IMR-90 (cell line): ENCODE results near the gene TSG101. TPM values are rescaled to one million over a fixed set of nuclear protein-coding genes. Genes with fewer than 3 reads are reported as not detected.

Experiments used
- ATAC-seq: fragments of 200-7000 bp; cut with Tn5 transposase; 2 replicates; pipeline ENCODE4 v1.9.1; 2020; ENCODE audit warnings: low read depth, mild to moderate bottlenecking, moderate library complexity
- BruUV-seq: library from RNA; stranded (reverse); fragments of 400-500 nt; replicated peaks from 2 replicates; lab custom pipeline; 2021; lab: Mats Ljungman, UMichigan
- CTCF ChIA-PET: fragments of 300-600 bp; formaldehyde crosslinking; extraction: SDS; loops from one replicate; lab custom pipeline; 2021; ENCODE audit warnings: antibody characterized with exemption; lab: Yijun Ruan, JAX
- POLR2A ChIA-PET: fragments of 300-600 bp; sonication (Branson Sonifier 250); formaldehyde crosslinking; loops from one replicate; lab custom pipeline; 2022; ENCODE audit warnings: antibody characterized with exemption; ENCODE audit not compliant: unreplicated experiment; lab: Charles Lee
- DNase-seq: peaks from one replicate; pipeline ENCODE4 v3.0.0; 2013
- H2AFZ ChIP-seq: replicated peaks from 2 replicates; pipeline ENCODE3; 2013; ENCODE audit warnings: low read length, mild to moderate bottlenecking; ENCODE audit not compliant: poor library complexity
- H2AK5ac ChIP-seq: 2 replicates; pipeline ENCODE4 v1.6.1; 2013; ENCODE audit warnings: low read depth, low read length, inconsistent platforms
- H2AK9ac ChIP-seq: replicated peaks from 2 replicates; pipeline ENCODE3; 2013; ENCODE audit warnings: mild to moderate bottlenecking, low read depth, low read length, moderate library complexity; ENCODE audit not compliant: poor library complexity
- H2BK120ac ChIP-seq: 2 replicates; pipeline ENCODE4 v1.6.1; 2013; ENCODE audit warnings: low read depth, low read length, inconsistent platforms
- H2BK15ac ChIP-seq: 3 replicates; pipeline ENCODE4 v1.6.1; 2013; ENCODE audit warnings: low read depth, low read length, inconsistent platforms
- H2BK20ac ChIP-seq: 2 replicates; pipeline ENCODE4 v1.6.1; 2013; ENCODE audit warnings: low read depth, mild to moderate bottlenecking, inconsistent platforms, low read length, moderate library complexity
- H2BK5ac ChIP-seq: 2 replicates; pipeline ENCODE4 v1.6.1; 2013; ENCODE audit warnings: mild to moderate bottlenecking, low read depth, low read length, inconsistent platforms; ENCODE audit not compliant: poor library complexity, severe bottlenecking
- H3K14ac ChIP-seq: replicated peaks from 2 replicates; pipeline ENCODE4 v1.6.1; 2013; ENCODE audit warnings: low read depth, low read length, inconsistent platforms
- H3K18ac ChIP-seq: 2 replicates; pipeline ENCODE4 v1.6.1; 2013; ENCODE audit warnings: low read depth, low read length, control low read depth
- H3K23ac ChIP-seq: 2 replicates; pipeline ENCODE4 v1.6.1; 2013; ENCODE audit warnings: low read depth, low read length, inconsistent platforms
- H3K27ac ChIP-seq: 2 replicates; pipeline ENCODE4 v1.5.1; 2013; ENCODE audit warnings: mild to moderate bottlenecking, control low read depth, low read length; ENCODE audit not compliant: insufficient read depth
- H3K27me3 ChIP-seq: 2 replicates; pipeline ENCODE4 v1.6.1; 2013; ENCODE audit warnings: low read length; ENCODE audit not compliant: control insufficient read depth, insufficient read depth
- H3K36me3 ChIP-seq: 2 replicates; pipeline ENCODE4 v1.6.1; 2013; ENCODE audit warnings: low read length, mixed read lengths; ENCODE audit not compliant: control insufficient read depth, insufficient read depth
- H3K4ac ChIP-seq: 2 replicates; pipeline ENCODE4 v1.6.1; 2013; ENCODE audit warnings: low read depth, low read length, inconsistent platforms
- H3K4me1 ChIP-seq: 2 replicates; pipeline ENCODE4 v1.6.1; 2013; ENCODE audit warnings: low read length, mixed read lengths; ENCODE audit not compliant: control insufficient read depth, insufficient read depth
- H3K4me2 ChIP-seq: 2 replicates; pipeline ENCODE4 v1.6.1; 2013; ENCODE audit warnings: low read depth, mild to moderate bottlenecking, control low read depth, low read length, moderate library complexity
- H3K4me3 ChIP-seq: 2 replicates; pipeline ENCODE4 v1.5.1; 2013; ENCODE audit warnings: low read depth, mild to moderate bottlenecking, control low read depth, low read length, moderate library complexity; ENCODE audit not compliant: insufficient read depth
- H3K56ac ChIP-seq: 2 replicates; pipeline ENCODE4 v1.6.1; 2013; ENCODE audit warnings: low read length, inconsistent platforms; ENCODE audit not compliant: insufficient read depth; ENCODE audit errors: extremely low read depth
- H3K79me1 ChIP-seq, 2 experiments: 2 replicates each; pipeline ENCODE4 v1.6.1; 2013; ENCODE audit warnings: low read length in 2 of 2, inconsistent platforms in 1 of 2, low read depth in 1 of 2
- H3K9ac ChIP-seq: 2 replicates; pipeline ENCODE4 v1.6.1; 2013; ENCODE audit warnings: low read depth, low read length, control low read depth
- H3K9me1 ChIP-seq: 2 replicates; pipeline ENCODE4 v1.6.1; 2013; ENCODE audit warnings: low read length, inconsistent platforms; ENCODE audit not compliant: insufficient read depth
- H3K9me3 ChIP-seq: 2 replicates; pipeline ENCODE4 v1.6.1; 2013; ENCODE audit warnings: low read length; ENCODE audit not compliant: control insufficient read depth, insufficient read depth
- H4K20me1 ChIP-seq: 2 replicates; pipeline ENCODE4 v1.6.1; 2013; ENCODE audit warnings: low read length, inconsistent platforms; ENCODE audit not compliant: insufficient read depth
- H4K5ac ChIP-seq: 2 replicates; pipeline ENCODE4 v1.6.1; 2013; ENCODE audit warnings: mild to moderate bottlenecking, low read depth, low read length, control low read depth
- H4K8ac ChIP-seq, 2 experiments: 2 replicates each; pipeline ENCODE4 v1.6.1; 2013; ENCODE audit warnings: low read depth in 2 of 2, low read length in 2 of 2, control low read depth in 1 of 2, inconsistent platforms in 1 of 2
- H4K91ac ChIP-seq: 2 replicates; pipeline ENCODE4 v1.6.1; 2013; ENCODE audit warnings: low read depth, low read length, inconsistent platforms; ENCODE audit not compliant: insufficient read depth
- CTCF ChIP-seq: conservative IDR thresholded peaks from 2 replicates; pipeline ENCODE4 v1.5.1; 2012; ENCODE audit warnings: mild to moderate bottlenecking, low read depth, low read length, improper control_type of control experiment
- RCOR1 ChIP-seq: IDR thresholded peaks from 2 replicates; pipeline ENCODE4 v1.6.1; 2012; ENCODE audit warnings: mild to moderate bottlenecking, low read length, improper control_type of control experiment; ENCODE audit not compliant: insufficient replicate concordance
- RFX5 ChIP-seq: IDR thresholded peaks from 2 replicates; pipeline ENCODE4 v1.8.0; 2012; ENCODE audit warnings: low read depth, mild to moderate bottlenecking, low read length, moderate library complexity
- SMC3 ChIP-seq: fragments of 150-350 bp; IDR thresholded peaks from 2 replicates; pipeline ENCODE4 v1.6.1; 2016; ENCODE audit warnings: low read depth, mild to moderate bottlenecking, antibody characterized with exemption, low read length, moderate library complexity
- WGBS, 2 experiments: methylation state at CpG; one replicate each; pipeline versions ENCODE4 v1.1.5 to v1.1.7; 2013; ENCODE audit warnings: missing lambda C conversion rate in 2 of 2; ENCODE audit not compliant: insufficient read length in 1 of 2; ENCODE audit errors: extremely low coverage in 2 of 2; 5-methylcytosine and 5-hydroxymethylcytosine counted together
- dilution Hi-C: fragments of 300-500 bp; cut with HindIII; formaldehyde crosslinking; loops from one replicate; pipeline ENCODE4 v1.14.3; 2018; ENCODE audit warnings: low sequenced_read_pairs; ENCODE audit not compliant: unreplicated experiment
- in situ Hi-C: fragments of 300-500 bp; cut with MboI; formaldehyde crosslinking; loops from 3 replicates; pipeline ENCODE4 v1.14.3; 2019; ENCODE audit warnings: low sequenced_read_pairs, inconsistent platforms, mixed read lengths
- intact Hi-C: fragments of 100-400 bp; cut with micrococcal nuclease; formaldehyde crosslinking; loops from 2 replicates; pipeline ENCODE4 v1.10.0; 2022
- polyA plus RNA-seq, 3 experiments: library from polyadenylated mRNA; depleted of rRNA; stranded (reverse); fragments of >200 nt; gene quantifications; 2 replicates each; pipeline ENCODE4 v1.2.3, GENCODE V29; 2012; ENCODE audit warnings: low replicate concordance in 1 of 3
- total RNA-seq: library from RNA; depleted of rRNA; stranded (reverse); fragments of >200 nt; gene quantifications from 2 replicates; pipeline ENCODE4 v1.2.3, GENCODE V29; 2012

Gene TSG101
- total and polyA plus RNA-seq, 2 of the 4 experiments (the other 2 are of a cell fraction), result 67.4 to 113 TPM

DNA sequence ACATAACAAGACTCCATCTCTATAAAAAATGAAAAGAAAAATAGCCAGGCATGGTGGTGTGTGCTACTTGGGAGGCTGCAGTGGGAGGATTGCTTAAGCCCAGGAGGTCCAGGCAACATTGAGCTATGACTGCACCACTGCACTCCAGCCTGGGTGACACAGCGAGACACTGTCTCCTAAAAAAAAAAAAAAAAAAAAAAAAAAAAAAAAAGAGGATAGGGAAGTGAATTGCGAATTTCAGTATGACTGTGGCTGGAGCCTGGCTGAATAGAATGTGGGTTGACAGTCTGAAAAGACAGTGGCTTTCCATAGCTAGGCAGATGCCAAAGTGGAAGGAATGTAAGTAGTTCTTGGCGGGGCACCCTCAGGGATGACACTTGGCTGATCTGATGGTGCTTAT, 77.5 kb downstream of the TSG101 start:
- Histone ChIP-seq H4K5ac (no peak overlapping the region), H4K8ac (no peak overlapping the region), H2BK20ac (no peak overlapping the region), H3K27me3 (peaks cover 10% of the 10 kb centered on the region), H3K56ac (no peak overlapping the region), H4K20me1 (no peaks in the 10 kb centered on the region), H3K9me1 (no peaks in the 10 kb centered on the region), H3K9me3 (no peaks in the 10 kb centered on the region), H3K4me3 (no peak overlapping the region), H3K4me2 (no peak overlapping the region), H3K79me1 (no peaks in the 10 kb centered on the region), H3K14ac (no peak overlapping the region), H2BK5ac (no peak overlapping the region), H2BK120ac (no peak overlapping the region), H2AK9ac (no peak overlapping the region), H3K9ac (no peak overlapping the region), H3K23ac (no peak overlapping the region), H3K27ac (no peak overlapping the region), H3K36me3 (no peaks in the 10 kb centered on the region), H2BK15ac (no peak overlapping the region), H4K91ac (no peak overlapping the region), H2AFZ (no peak overlapping the region), H3K18ac (no peak overlapping the region), H3K4me1 (no peaks in the 10 kb centered on the region), H2AK5ac (no peak overlapping the region), H3K4ac (no peak overlapping the region)
- dilution Hi-C loops, result no loop called here
- no peak for ATAC-seq
- intact Hi-C loops, result no loop called here
- ChIA-PET CTCF (interaction anchor here (0.6 kb wide), 1 partner anchor 115 kb away, joined by 3 read pairs; no protein-coding TSS in a partner anchor), POLR2A (no interaction called here)
- no TSS peak for BruUV-seq
- TF ChIP-seq SMC3, result no peak
- TF ChIP-seq CTCF, result no peak
- no peak for TF ChIP-seq RCOR1
- no peak for TF ChIP-seq RFX5
- WGBS, 2 experiments, result no CpG with 5 or more reads among the region's 3 CpGs
- in situ Hi-C loops, result no loop called here
- no peak for DNase-seq
